Limb (tissue), 2 donors: ENCODE results near the gene PSG4.
"Not testable (repeated sequence)": the region's sequence is repeated elsewhere in the genome, so short reads cannot be mapped to it uniquely, and the experiment has no call there.

Source experiments
- DNase-seq, 2 donors: peaks; one replicate each; pipeline ENCODE4 v3.0.0-alpha.2; 2016; ENCODE audit errors: extremely low spot score in 2 of 2

PSG4 gene

GRCh38 chr19:43205471-43206105, at the start of gene PSG4:
PSG4 (minus strand) TSS chr19:43205638; CDS start chr19:43205536, 102 bp downstream.
- not testable (repeated sequence) for DNase-seq

GRCh38 chr19:43251428-43251827, 46.0 kb upstream of the PSG4 start:
- not testable (repeated sequence) for DNase-seq

- DNase-seq: not testable (repeated sequence)
Measured at GRCh38 chr19:43250296-43250695, 44.9 kb upstream of the PSG4 start.

GRCh38 chr19:43248635-43249002, 43.2 kb upstream of the PSG4 start:
- not testable (repeated sequence) for DNase-seq

- DNase-seq: not testable (repeated sequence)
Measured at GRCh38 chr19:43247243-43247880, 41.9 kb upstream of the PSG4 start.

GRCh38 chr19:43245848-43246247, 40.4 kb upstream of the PSG4 start:
- not testable (repeated sequence) for DNase-seq

GRCh38 chr19:43242211-43242610, 36.8 kb upstream of the PSG4 start:
- not testable (repeated sequence) for DNase-seq

- DNase-seq: not testable (repeated sequence)
Measured at GRCh38 chr19:43238213-43238612, 32.8 kb upstream of the PSG4 start.

GRCh38 chr19:43235686-43236085, 30.2 kb upstream of the PSG4 start:
- DNase-seq: not testable (repeated sequence)

- DNase-seq: no peak
Measured at GRCh38 chr19:43229315-43229714, 23.9 kb upstream of the PSG4 start.

GRCh38 chr19:43228730-43229129, 23.3 kb upstream of the PSG4 start:
- not testable (repeated sequence) for DNase-seq

GRCh38 chr19:43226986-43227385, 21.5 kb upstream of the PSG4 start:
- not testable (repeated sequence) for DNase-seq

- no peak for DNase-seq
Measured at GRCh38 chr19:43224855-43225253, 19.4 kb upstream of the PSG4 start.

- DNase-seq: not testable (repeated sequence)
Measured at GRCh38 chr19:43224201-43224854, 18.9 kb upstream of the PSG4 start.

- not testable (repeated sequence) for DNase-seq
Measured at GRCh38 chr19:43221891-43222290, 16.5 kb upstream of the PSG4 start.

GRCh38 chr19:43219136-43219535, 13.7 kb upstream of the PSG4 start:
- not testable (repeated sequence) for DNase-seq

- not testable (repeated sequence) for DNase-seq
Measured at GRCh38 chr19:43215881-43216280, 10.4 kb upstream of the PSG4 start.

GRCh38 chr19:43207991-43208390, 2.6 kb upstream of the PSG4 start:
- DNase-seq: no peak

GRCh38 chr19:43207174-43207573, 1.7 kb upstream of the PSG4 start:
- DNase-seq: not testable (repeated sequence)

- not testable (repeated sequence) for DNase-seq
Measured at GRCh38 chr19:43203611-43204010, 1.8 kb downstream of the PSG4 start.

GRCh38 chr19:43201891-43202290, 3.5 kb downstream of the PSG4 start:
- not testable (repeated sequence) for DNase-seq

GRCh38 chr19:43201337-43201801, 4.1 kb downstream of the PSG4 start:
- DNase-seq: not testable (repeated sequence)
